Upper lobe of left lung (tissue), 4 donors: ENCODE measurements around the gene SYVN1.

Experiments
- EP300 ChIP-seq, 4 donors: sonication (generic); formaldehyde crosslinking; IDR thresholded peaks; one replicate each; pipeline ENCODE4 v1.5.1; 2017; ENCODE audit warnings: antibody characterized with exemption in 4 of 4, control low read depth in 2 of 4
- POLR2A ChIP-seq, 4 donors: fragments of 450-650 bp; IDR thresholded peaks; one replicate each; pipeline ENCODE4 v1.5.1; 2016 to 2017; ENCODE audit warnings: antibody characterized with exemption in 4 of 4, mild to moderate bottlenecking in 2 of 4
- POLR2AphosphoS5 ChIP-seq, 2 donors: sonication (generic); formaldehyde crosslinking; IDR thresholded peaks; one replicate each; pipeline ENCODE4 v1.5.1; 2017; ENCODE audit warnings: antibody characterized with exemption in 2 of 2
- TF ChIP-seq, protein P1 (sequence below), 6 experiments: fragments of 450-650 bp in 4 of 6; fragments of 200-600 bp in 2 of 6; sonication (generic) in 2 of 6; IDR thresholded peaks; one replicate each; pipeline ENCODE4 v1.5.1; 2016 to 2019; ENCODE audit warnings: antibody characterized with exemption in 6 of 6

GRCh38 chr11:65172600-65172999 lies 38.3 kb upstream of the SYVN1 start:
- TF ChIP-seq, protein P1, sequence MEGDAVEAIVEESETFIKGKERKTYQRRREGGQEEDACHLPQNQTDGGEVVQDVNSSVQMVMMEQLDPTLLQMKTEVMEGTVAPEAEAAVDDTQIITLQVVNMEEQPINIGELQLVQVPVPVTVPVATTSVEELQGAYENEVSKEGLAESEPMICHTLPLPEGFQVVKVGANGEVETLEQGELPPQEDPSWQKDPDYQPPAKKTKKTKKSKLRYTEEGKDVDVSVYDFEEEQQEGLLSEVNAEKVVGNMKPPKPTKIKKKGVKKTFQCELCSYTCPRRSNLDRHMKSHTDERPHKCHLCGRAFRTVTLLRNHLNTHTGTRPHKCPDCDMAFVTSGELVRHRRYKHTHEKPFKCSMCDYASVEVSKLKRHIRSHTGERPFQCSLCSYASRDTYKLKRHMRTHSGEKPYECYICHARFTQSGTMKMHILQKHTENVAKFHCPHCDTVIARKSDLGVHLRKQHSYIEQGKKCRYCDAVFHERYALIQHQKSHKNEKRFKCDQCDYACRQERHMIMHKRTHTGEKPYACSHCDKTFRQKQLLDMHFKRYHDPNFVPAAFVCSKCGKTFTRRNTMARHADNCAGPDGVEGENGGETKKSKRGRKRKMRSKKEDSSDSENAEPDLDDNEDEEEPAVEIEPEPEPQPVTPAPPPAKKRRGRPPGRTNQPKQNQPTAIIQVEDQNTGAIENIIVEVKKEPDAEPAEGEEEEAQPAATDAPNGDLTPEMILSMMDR (IDR thresholded peaks at IDR 0.05): no peak
- no peak for TF ChIP-seq POLR2A (IDR thresholded peaks at IDR 0.05)
- TF ChIP-seq EP300 (IDR thresholded peaks at IDR 0.05): no peak
- no peak for TF ChIP-seq POLR2AphosphoS5 (IDR thresholded peaks at IDR 0.05)
